Natural killer cell (primary cell): ENCODE results near the gene PERCC1. TPM values are rescaled to one million over a fixed set of nuclear protein-coding genes. Genes with fewer than 3 reads are reported as not detected.

ENCODE experiments used
- ATAC-seq, 3 donors: fragments of 150-1000 bp in 2 of 3; fragments of 200-7000 bp in 1 of 3; cut with Tn5 transposase; 1 replicate in 1 of 3; 2 replicates in 2 of 3; pipeline ENCODE4 v1.10.0; 2021; ENCODE audit warnings: mild to moderate bottlenecking in 2 of 3, moderate library complexity in 2 of 3
- DNase-seq, 2 donors: peaks; one replicate each; pipeline versions ENCODE4 v3.0.0 to v3.0.0-alpha.2; 2013 to 2021; ENCODE audit warnings: mixed read lengths in 1 of 2
- H3K27ac ChIP-seq: one replicate; pipeline ENCODE4 v1.5.1; 2013; ENCODE audit warnings: mild to moderate bottlenecking, low read length
- H3K27me3 ChIP-seq: one replicate; pipeline ENCODE4 v1.6.1; 2013; ENCODE audit warnings: low read length; ENCODE audit not compliant: control insufficient read depth, insufficient read depth
- H3K36me3 ChIP-seq: one replicate; pipeline ENCODE4 v1.6.1; 2013; ENCODE audit warnings: low read length; ENCODE audit not compliant: control insufficient read depth, insufficient read depth
- H3K4me1 ChIP-seq: one replicate; pipeline ENCODE4 v1.6.1; 2013; ENCODE audit warnings: low read length; ENCODE audit not compliant: control insufficient read depth, insufficient read depth
- H3K4me3 ChIP-seq: one replicate; pipeline ENCODE4 v1.5.1; 2013; ENCODE audit warnings: low read length
- H3K9me3 ChIP-seq: one replicate; pipeline ENCODE4 v1.6.1; 2013; ENCODE audit warnings: low read length; ENCODE audit not compliant: control insufficient read depth, insufficient read depth
- H3K27ac Mint-ChIP-seq, 2 donors: one replicate each; pipeline ENCODE4 v1.8.0; 2022; ENCODE audit warnings: mild to moderate bottlenecking in 2 of 2, mixed read lengths in 2 of 2, moderate library complexity in 1 of 2
- H3K27me3 Mint-ChIP-seq, 2 donors: one replicate each; pipeline ENCODE4 v1.8.0; 2022; ENCODE audit warnings: low read depth in 2 of 2, mixed read lengths in 2 of 2
- H3K36me3 Mint-ChIP-seq: one replicate; pipeline ENCODE4 v1.8.0; 2022; ENCODE audit warnings: mixed read lengths
- H3K4me1 Mint-ChIP-seq, 2 donors: one replicate each; pipeline ENCODE4 v1.8.0; 2022; ENCODE audit warnings: mixed read lengths in 2 of 2
- H3K4me3 Mint-ChIP-seq: one replicate; pipeline ENCODE4 v1.8.0; 2022; ENCODE audit warnings: mild to moderate bottlenecking, moderate library complexity, mixed read lengths
- H3K9me3 Mint-ChIP-seq, 2 donors: one replicate each; pipeline ENCODE4 v1.8.0; 2022; ENCODE audit warnings: mixed read lengths in 2 of 2
- WGBS: methylation state at CpG from one replicate; pipeline ENCODE4 v1.1.7; 2013; ENCODE audit warnings: missing lambda C conversion rate; ENCODE audit not compliant: insufficient coverage; 5-methylcytosine and 5-hydroxymethylcytosine counted together
- intact Hi-C: fragments of 100-400 bp; cut with micrococcal nuclease; formaldehyde crosslinking; loops from one replicate; pipeline ENCODE4 v1.14.2; 2022
- total RNA-seq, 4 donors: library from RNA; stranded (reverse); fragments of 120-200 nt in 1 of 4; gene quantifications; one replicate each; pipeline versions ENCODE4 v1.2.3 to v1.2.4, GENCODE V29; 2013 to 2022
- TF ChIP-seq, protein P1 (sequence below): fragments of 200-600 bp; IDR thresholded peaks from one replicate; pipeline ENCODE4 v1.8.0; 2022; ENCODE audit warnings: antibody characterized with exemption

Gene PERCC1
- total RNA-seq, 3 donors from 2014 or later (not counting 1 experiment from before 2014, with no cell fraction given): 0.68 to 0.96 (median 0.83) TPM

DNA sequence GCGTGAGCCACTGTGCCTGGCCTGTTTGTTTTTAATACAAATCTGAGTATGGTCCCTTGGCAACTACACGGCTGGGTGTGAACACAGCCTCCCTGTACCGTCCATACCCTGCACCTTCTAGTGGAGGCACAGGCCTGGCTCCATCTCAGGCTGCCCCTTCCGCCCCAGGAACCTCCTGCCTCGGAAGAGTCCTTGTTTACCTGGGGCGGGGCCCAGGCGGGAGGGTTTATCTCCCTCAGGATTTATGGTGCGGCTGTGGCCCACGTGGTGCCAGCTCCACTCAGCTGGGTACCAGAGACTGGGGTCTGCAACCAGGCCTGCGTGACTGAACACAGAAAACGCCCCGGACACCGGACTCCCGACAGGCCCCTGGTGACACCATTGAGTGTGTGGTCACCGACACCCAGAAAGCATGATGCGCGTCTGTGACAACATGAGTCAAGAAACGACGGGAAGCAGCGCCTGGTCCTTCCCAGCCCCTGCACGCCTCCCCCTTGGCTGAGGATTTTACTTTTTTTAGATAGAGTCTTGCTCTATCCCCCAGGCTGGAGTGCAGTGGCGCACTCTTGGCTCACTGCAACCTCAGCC, 35.3 kb upstream of the PERCC1 start:
- no peaks in the 10 kb centered on the region for H3K27me3 ChIP-seq
- TF ChIP-seq, protein P1, sequence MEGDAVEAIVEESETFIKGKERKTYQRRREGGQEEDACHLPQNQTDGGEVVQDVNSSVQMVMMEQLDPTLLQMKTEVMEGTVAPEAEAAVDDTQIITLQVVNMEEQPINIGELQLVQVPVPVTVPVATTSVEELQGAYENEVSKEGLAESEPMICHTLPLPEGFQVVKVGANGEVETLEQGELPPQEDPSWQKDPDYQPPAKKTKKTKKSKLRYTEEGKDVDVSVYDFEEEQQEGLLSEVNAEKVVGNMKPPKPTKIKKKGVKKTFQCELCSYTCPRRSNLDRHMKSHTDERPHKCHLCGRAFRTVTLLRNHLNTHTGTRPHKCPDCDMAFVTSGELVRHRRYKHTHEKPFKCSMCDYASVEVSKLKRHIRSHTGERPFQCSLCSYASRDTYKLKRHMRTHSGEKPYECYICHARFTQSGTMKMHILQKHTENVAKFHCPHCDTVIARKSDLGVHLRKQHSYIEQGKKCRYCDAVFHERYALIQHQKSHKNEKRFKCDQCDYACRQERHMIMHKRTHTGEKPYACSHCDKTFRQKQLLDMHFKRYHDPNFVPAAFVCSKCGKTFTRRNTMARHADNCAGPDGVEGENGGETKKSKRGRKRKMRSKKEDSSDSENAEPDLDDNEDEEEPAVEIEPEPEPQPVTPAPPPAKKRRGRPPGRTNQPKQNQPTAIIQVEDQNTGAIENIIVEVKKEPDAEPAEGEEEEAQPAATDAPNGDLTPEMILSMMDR: no peak
- DNase-seq (no peak), ATAC-seq (peak in 1 of 3 donors; percentile 11)
- intact Hi-C loops: no loop called here
- no peaks in the 10 kb centered on the region for H3K9me3 ChIP-seq
- H3K27me3 Mint-ChIP-seq: no peaks in the 10 kb centered on the region
- H3K4me1 Mint-ChIP-seq: no peaks in the 10 kb centered on the region
- H3K27ac ChIP-seq: no peak overlapping the region
- no peaks in the 10 kb centered on the region for H3K36me3 Mint-ChIP-seq
- no peak overlapping the region for H3K4me3 Mint-ChIP-seq
- H3K4me1 ChIP-seq: no peaks in the 10 kb centered on the region
- H3K4me3 ChIP-seq: no peak overlapping the region
- 95% methylated on average over 22 of the region's 22 CpGs for WGBS
- no peak overlapping the region for H3K27ac Mint-ChIP-seq
- H3K9me3 Mint-ChIP-seq: no peaks in the 10 kb centered on the region
- peaks cover 56% of the 10 kb centered on the region for H3K36me3 ChIP-seq

DNA sequence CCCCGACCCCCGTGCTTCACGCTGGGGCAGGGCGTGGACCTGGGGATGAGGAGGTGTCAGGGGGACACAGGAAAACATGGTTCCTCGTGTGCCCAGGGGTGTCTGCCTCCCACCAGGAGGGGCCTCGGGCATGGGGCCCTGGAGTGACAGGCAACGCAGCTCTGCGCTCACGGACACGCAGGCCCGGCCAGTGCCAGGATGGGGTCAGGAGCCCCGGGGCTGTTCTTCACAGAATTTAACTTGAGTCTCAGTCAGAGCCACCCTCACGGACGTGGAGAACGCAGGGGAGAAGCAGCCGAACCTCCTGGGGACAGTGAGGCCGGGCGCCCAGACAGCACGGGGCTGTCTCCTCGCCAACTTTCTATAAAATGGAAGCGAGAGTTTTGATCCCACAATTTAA, 33.1 kb upstream of the PERCC1 start:
- H3K4me1 ChIP-seq: no peaks in the 10 kb centered on the region
- H3K36me3 Mint-ChIP-seq: no peaks in the 10 kb centered on the region
- no peak overlapping the region for H3K4me3 ChIP-seq

DNA sequence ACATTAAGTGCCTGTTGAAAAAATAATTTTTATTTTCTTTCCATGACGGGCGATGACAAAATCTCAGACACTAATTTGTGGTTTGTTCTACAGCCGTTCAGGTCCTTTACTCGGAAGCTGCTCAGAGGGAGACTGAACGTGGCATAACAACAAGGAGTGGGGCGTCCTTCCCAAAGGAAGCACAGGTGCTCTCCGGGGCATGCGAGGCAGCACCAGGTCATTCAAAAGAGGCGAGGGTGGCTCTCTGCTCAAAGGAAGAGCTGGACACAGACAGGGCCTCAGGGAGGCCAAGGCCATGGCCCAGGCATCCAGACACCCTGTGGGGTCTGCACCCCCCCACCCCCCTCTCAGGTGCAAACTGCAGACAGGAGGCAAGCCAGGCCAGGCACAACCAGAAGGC, 32.5 kb upstream of the PERCC1 start:
- no peaks in the 10 kb centered on the region for H3K4me1 ChIP-seq
- H3K27me3 ChIP-seq: no peaks in the 10 kb centered on the region
- Mint-ChIP-seq H3K4me1 (no peaks in the 10 kb centered on the region), H3K36me3 (no peaks in the 10 kb centered on the region), H3K27ac (no peak overlapping the region), H3K9me3 (no peaks in the 10 kb centered on the region), H3K4me3 (no peak overlapping the region), H3K27me3 (no peaks in the 10 kb centered on the region)
- intact Hi-C loops: no loop called here
- H3K27ac ChIP-seq: no peak overlapping the region
- DNase-seq (no peak), ATAC-seq (no peak)
- no peaks in the 10 kb centered on the region for H3K9me3 ChIP-seq
- 97% methylated on average over 9 of the region's 9 CpGs for WGBS
- no peak overlapping the region for H3K4me3 ChIP-seq
- peaks cover 59% of the 10 kb centered on the region for H3K36me3 ChIP-seq
- TF ChIP-seq, protein P1: no peak

More for the DNA sequence above, 33.1 kb upstream of the PERCC1 start:
- ATAC-seq (no peak), DNase-seq (no peak)
- intact Hi-C loops: no loop called here
- 98% methylated on average over 21 of the region's 21 CpGs for WGBS
- Histone ChIP-seq H3K27me3 (no peaks in the 10 kb centered on the region), H3K27ac (no peak overlapping the region), H3K36me3 (peaks cover 61% of the 10 kb centered on the region), H3K9me3 (no peaks in the 10 kb centered on the region)
- TF ChIP-seq, protein P1: no peak
- Mint-ChIP-seq H3K4me3 (no peak overlapping the region), H3K4me1 (no peaks in the 10 kb centered on the region), H3K27ac (no peak overlapping the region), H3K9me3 (no peaks in the 10 kb centered on the region), H3K27me3 (no peaks in the 10 kb centered on the region)
